Activated B cell treated with CpG ODN at 0.5 μM for 24 hours (primary cell): ENCODE data around the gene LIMS2. TPM values are rescaled to one million over a fixed set of nuclear protein-coding genes. Genes with fewer than 3 reads are reported as not detected.

Experiments
- ATAC-seq: fragments of 200-7000 bp; cut with Tn5 transposase; one replicate; pipeline ENCODE4 v1.10.0; 2021; ENCODE audit warnings: low read depth, mild to moderate bottlenecking, moderate library complexity
- CTCF ChIA-PET: fragments of 350-600 bp; sonication (Branson Sonifier 250); formaldehyde crosslinking; loops from one replicate; lab custom pipeline; 2021; ENCODE audit warnings: antibody characterized with exemption; lab: Charles Lee
- POLR2A ChIA-PET: fragments of 350-600 bp; sonication (Branson Sonifier 250); formaldehyde crosslinking; loops from one replicate; lab custom pipeline; 2021; ENCODE audit warnings: antibody characterized with exemption; lab: Charles Lee
- DNase-seq: peaks from one replicate; pipeline ENCODE4 v3.0.0; 2022
- H3K27ac Mint-ChIP-seq: one replicate; pipeline ENCODE4 v1.8.0; 2020; ENCODE audit warnings: mixed read lengths
- H3K27me3 Mint-ChIP-seq: one replicate; pipeline ENCODE4 v1.8.0; 2021; ENCODE audit warnings: mixed read lengths
- H3K36me3 Mint-ChIP-seq: one replicate; pipeline ENCODE4 v1.8.0; 2021; ENCODE audit warnings: low read depth, mixed read lengths
- H3K4me1 Mint-ChIP-seq: one replicate; pipeline ENCODE4 v1.8.0; 2021; ENCODE audit warnings: mixed read lengths
- H3K4me3 Mint-ChIP-seq: one replicate; pipeline ENCODE4 v1.8.0; 2020; ENCODE audit warnings: mild to moderate bottlenecking, mixed read lengths
- H3K9me3 Mint-ChIP-seq: one replicate; pipeline ENCODE4 v1.8.0; 2020; ENCODE audit warnings: mixed read lengths
- intact Hi-C: fragments of 100-400 bp; cut with micrococcal nuclease; formaldehyde crosslinking; loops from one replicate; pipeline ENCODE4 v1.15.1; 2024
- total RNA-seq: library from RNA; stranded (reverse); gene quantifications from 2 replicates; pipeline ENCODE4 v1.2.3, GENCODE V29; 2022
- TF ChIP-seq, protein P1 (sequence below): fragments of 200-600 bp; IDR thresholded peaks from one replicate; pipeline ENCODE4 v1.8.0; 2022; ENCODE audit warnings: antibody characterized with exemption, mild to moderate bottlenecking

Gene LIMS2
- total RNA-seq, 1 donor from 2014 or later = 5.3 TPM

DNA sequence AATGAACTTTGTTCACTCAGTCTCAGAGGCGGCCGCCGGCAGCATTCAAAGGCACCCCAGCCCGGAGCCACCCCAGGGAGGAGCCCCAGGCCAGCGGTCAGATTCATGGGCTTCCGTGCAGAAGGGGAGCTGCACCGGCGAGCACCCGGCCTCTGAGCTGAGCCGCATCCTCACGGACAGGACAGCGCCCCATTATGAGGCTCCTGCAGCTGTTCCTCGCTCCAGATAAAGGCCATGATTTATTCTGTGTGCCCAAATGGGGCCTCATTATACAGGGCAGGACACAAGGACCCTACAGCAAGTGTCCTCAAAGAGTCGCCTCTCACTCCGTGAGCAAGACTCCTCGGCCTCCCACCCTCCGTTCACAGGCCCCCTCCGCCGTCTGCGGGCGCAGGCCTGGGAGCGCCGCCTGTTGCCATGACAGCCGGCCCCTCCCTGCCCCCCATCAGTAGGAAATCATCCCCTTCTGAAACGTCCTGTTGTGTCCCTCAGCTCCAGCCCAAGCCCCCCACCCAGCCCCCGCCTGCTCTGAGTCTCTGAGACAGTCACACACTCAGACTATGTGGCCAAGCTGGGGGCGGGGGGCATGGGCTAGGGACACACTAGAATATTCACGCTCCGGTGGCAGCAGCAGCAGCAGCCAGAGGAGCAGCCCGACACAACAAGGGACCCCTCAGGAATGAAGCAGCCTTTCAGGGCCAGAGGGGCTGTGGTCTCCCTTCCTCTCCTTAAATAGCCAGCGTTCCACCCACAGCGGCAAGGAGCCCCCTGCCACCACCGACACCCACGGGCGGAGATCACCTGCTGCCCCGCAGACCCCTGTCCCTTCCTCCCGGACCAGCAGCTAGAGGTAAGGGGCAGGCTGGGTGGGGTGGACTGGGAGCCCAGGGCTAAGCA, 29.7 kb downstream of the LIMS2 start, which contains the start of gene GPR17:
Gene GPR17 (plus strand): TSS at position 759 of the 897 bp plus-strand sequence. CDS start 4,583 bp downstream, outside the sequence.
- H3K27ac Mint-ChIP-seq = no peak within 1 kb of the TSS
- H3K4me1 Mint-ChIP-seq = peaks cover 49% of the 10 kb centered on the region
- intact Hi-C loops = no loop called here
- ChIA-PET CTCF (interaction anchor here (2.9 kb wide), 1 partner anchor 54 kb away, joined by 16 read pairs; no protein-coding TSS in a partner anchor), POLR2A (no interaction called here)
- H3K9me3 Mint-ChIP-seq = no peaks in the 10 kb centered on the region
- DNase-seq (no peak), ATAC-seq (no peak)
- H3K4me3 Mint-ChIP-seq = no peak within 1 kb of the TSS
- no peaks in the 10 kb centered on the region for H3K36me3 Mint-ChIP-seq
- H3K27me3 Mint-ChIP-seq = no peaks in the 10 kb centered on the region
- TF ChIP-seq, protein P1, sequence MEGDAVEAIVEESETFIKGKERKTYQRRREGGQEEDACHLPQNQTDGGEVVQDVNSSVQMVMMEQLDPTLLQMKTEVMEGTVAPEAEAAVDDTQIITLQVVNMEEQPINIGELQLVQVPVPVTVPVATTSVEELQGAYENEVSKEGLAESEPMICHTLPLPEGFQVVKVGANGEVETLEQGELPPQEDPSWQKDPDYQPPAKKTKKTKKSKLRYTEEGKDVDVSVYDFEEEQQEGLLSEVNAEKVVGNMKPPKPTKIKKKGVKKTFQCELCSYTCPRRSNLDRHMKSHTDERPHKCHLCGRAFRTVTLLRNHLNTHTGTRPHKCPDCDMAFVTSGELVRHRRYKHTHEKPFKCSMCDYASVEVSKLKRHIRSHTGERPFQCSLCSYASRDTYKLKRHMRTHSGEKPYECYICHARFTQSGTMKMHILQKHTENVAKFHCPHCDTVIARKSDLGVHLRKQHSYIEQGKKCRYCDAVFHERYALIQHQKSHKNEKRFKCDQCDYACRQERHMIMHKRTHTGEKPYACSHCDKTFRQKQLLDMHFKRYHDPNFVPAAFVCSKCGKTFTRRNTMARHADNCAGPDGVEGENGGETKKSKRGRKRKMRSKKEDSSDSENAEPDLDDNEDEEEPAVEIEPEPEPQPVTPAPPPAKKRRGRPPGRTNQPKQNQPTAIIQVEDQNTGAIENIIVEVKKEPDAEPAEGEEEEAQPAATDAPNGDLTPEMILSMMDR = no peak

DNA sequence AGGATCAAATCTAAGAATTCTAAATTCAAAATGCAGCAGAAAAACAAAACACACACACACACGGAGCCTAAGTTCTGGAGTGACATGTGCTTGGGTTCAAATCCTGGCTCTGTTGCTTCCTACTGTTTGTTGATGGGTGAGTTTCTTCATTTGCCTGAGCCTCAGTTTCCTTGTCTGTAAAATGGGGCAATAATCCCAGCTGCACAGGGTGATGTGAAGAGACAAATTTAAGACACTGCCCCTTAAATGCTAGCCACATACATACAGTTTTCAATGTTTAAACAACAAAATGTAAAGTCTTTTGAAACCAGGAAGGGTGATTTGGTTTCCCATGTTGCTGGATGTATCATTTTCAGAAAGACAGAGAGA, 30.3 kb downstream of the LIMS2 start:
- ChIA-PET CTCF (interaction anchor here (1.2 to 2.9 kb wide), 2 partner anchors 9 to 54 kb away, joined by 3 to 16 read pairs; no protein-coding TSS in a partner anchor), POLR2A (no interaction called here)
- DNase-seq = no peak
- Mint-ChIP-seq H3K9me3 (no peaks in the 10 kb centered on the region), H3K36me3 (no peaks in the 10 kb centered on the region), H3K27me3 (no peaks in the 10 kb centered on the region), H3K4me3 (no peak overlapping the region), H3K27ac (peak overlapping the region; percentile 70), H3K4me1 (peaks cover 55% of the 10 kb centered on the region)
- TF ChIP-seq, protein P1 = no peak
- intact Hi-C loops = no loop called here
- ATAC-seq = no peak

DNA sequence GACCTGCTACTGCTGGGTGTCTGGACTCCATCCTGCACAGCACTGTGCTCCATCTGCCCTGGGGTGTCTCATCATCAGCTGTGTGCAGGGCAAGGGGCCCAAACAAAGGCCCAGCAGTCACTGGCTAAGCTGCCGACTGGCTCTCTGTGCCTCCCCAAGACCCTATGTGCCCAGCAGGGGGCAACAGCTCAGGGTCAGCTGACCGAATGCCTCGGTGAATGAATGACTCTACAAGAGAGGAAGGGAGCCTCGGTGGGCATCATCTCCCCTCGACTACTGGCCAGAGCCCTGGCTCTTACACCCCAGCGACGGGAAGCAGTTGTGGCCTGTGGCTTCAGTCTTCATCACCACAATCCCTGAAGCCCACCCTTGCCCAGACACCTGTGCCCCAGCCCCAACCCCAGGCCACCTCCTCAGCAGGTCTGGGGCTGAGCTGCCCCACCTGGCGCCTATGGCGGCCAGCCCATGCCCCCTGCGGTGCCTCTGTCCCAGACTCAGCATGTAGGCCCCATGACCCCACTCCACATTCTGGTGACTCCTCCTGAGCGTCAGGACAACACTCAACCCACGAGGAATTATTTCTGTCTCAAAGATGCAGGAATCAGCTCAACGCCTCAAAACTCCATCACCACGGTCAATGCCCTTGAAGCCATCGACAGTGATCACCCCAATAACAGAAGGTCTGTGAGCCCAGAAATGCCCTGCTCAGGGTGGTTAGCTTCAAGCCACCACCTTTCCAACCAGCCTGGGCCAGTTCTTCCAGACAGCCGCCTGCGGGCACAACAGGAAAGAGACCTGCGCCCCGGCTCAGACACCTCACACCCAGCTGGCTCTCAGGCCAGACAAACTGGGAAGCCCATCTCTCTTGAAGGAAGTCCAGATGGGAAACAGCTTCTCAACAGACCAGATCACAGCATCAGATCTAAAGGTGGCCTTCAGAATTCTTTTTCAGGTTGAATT, 31.0 kb downstream of the LIMS2 start:
- no peaks in the 10 kb centered on the region for H3K27me3 Mint-ChIP-seq
- TF ChIP-seq, protein P1 = no peak
- no peaks in the 10 kb centered on the region for H3K36me3 Mint-ChIP-seq
- POLR2A ChIA-PET = no interaction called here
- intact Hi-C loops = no loop called here
- CTCF ChIA-PET = interaction anchor here (1.2 to 2.9 kb wide), 2 partner anchors 10 to 53 kb away, joined by 3 to 16 read pairs; no protein-coding TSS in a partner anchor
- no peak overlapping the region for H3K4me3 Mint-ChIP-seq
- DNase-seq (no peak), ATAC-seq (no peak)
- H3K9me3 Mint-ChIP-seq = no peaks in the 10 kb centered on the region
- peak overlapping the region; percentile 70 for H3K27ac Mint-ChIP-seq
- peaks cover 55% of the 10 kb centered on the region for H3K4me1 Mint-ChIP-seq

DNA sequence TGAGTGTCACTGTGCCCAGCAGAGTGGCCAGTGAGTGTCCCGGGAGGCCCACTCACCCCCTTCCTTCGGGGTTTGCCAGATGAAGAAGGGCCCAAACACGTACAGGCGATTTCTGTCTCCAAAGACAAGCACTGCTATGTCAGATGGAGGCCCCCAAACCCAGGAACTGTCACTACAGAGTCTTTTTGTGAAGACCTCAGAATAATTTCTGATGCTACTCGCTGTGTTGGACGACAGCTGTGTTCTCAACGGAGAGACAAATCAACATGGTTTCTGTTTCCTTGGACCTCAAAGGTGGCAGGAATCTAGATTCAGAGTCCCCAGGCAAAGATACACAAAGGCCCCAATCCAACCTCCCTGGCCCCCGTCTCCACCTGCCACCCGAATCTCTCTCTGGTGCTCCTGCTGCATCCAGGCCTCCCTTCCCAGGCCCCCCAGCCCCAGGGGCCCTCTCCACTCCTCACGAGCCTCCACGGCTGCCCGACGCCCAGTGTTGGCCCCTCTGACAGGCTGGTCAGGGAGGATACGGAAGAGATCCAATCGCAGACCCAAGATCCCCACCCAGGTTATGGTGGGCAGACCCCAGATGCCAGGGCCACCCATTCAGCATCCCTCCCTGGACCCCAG, 31.8 kb downstream of the LIMS2 start:
- Mint-ChIP-seq H3K4me3 (no peak overlapping the region), H3K9me3 (no peaks in the 10 kb centered on the region), H3K27me3 (no peaks in the 10 kb centered on the region), H3K27ac (peak overlapping the region; percentile 16), H3K36me3 (no peaks in the 10 kb centered on the region), H3K4me1 (peaks cover 55% of the 10 kb centered on the region)
- ChIA-PET POLR2A (interaction anchor here (0.7 kb wide), 1 partner anchor 77 kb away, joined by 3 read pairs; no protein-coding TSS in a partner anchor), CTCF (interaction anchor here (2.9 kb wide), 1 partner anchor 52 kb away, joined by 16 read pairs; no protein-coding TSS in a partner anchor)
- intact Hi-C loops = no loop called here
- DNase-seq = no peak
- TF ChIP-seq, protein P1 = no peak
- no peak for ATAC-seq
